Measurements from ENCODE around the gene MAP3K3.

- TF ChIP-seq CTCF (tag by site-specific recombination; IDR thresholded peaks at IDR 0.05), result no peak
- no peak for TF ChIP-seq ATF2 (tag by site-specific recombination; IDR thresholded peaks at IDR 0.05; ENCODE audit: low read depth)
- TF ChIP-seq ZNF311 (tag by site-specific recombination; IDR thresholded peaks at IDR 0.05; ENCODE audit: borderline replicate concordance), result no peak
- TF ChIP-seq ZNF624 (tag by site-specific recombination; IDR thresholded peaks at IDR 0.05), result no peak
- TF ChIP-seq PBX3 (CRISPR knock-in tag; IDR thresholded peaks at IDR 0.05), result no peak
- no peak for TF ChIP-seq ZNF510 (tag by site-specific recombination; IDR thresholded peaks at IDR 0.05; ENCODE audit: insufficient replicate concordance)
- TF ChIP-seq ZBTB11 (tag by site-specific recombination; conservative IDR thresholded peaks at IDR 0.05; ENCODE audit: low read depth), result no peak
- no peak for TF ChIP-seq BCL11B (tag by site-specific recombination; IDR thresholded peaks at IDR 0.05; ENCODE audit: low read depth)
- no peak for TF ChIP-seq ZNF394 (tag by site-specific recombination; IDR thresholded peaks at IDR 0.05; ENCODE audit: borderline replicate concordance)
- no peak for TF ChIP-seq ZNF449 (tag by site-specific recombination; IDR thresholded peaks at IDR 0.05)
Measured at GRCh38 chr17:63665527-63666214, 43.5 kb downstream of the MAP3K3 start.

All from HEK293 (cell line).